ENCODE measurements around the gene CTSH.

- TF ChIP-seq CTCF (IDR thresholded peaks at IDR 0.05) (no peak), POLR2AphosphoS5 (IDR thresholded peaks at IDR 0.05) (no peak), POLR2A (IDR thresholded peaks at IDR 0.05) (no peak), EP300 (IDR thresholded peaks at IDR 0.05; ENCODE audit: low read depth) (no peak)
Measured at GRCh38 chr15:78895471-78895870, 49.4 kb downstream of the CTSH start.

Data from transverse colon (tissue), 4 donors.